ENCODE measurements around the gene SERPINB13.
"Not testable (repeated sequence)": the region's sequence is repeated elsewhere in the genome, so short reads cannot be mapped to it uniquely, and the experiment has no call there.

SERPINB13 gene

DNA sequence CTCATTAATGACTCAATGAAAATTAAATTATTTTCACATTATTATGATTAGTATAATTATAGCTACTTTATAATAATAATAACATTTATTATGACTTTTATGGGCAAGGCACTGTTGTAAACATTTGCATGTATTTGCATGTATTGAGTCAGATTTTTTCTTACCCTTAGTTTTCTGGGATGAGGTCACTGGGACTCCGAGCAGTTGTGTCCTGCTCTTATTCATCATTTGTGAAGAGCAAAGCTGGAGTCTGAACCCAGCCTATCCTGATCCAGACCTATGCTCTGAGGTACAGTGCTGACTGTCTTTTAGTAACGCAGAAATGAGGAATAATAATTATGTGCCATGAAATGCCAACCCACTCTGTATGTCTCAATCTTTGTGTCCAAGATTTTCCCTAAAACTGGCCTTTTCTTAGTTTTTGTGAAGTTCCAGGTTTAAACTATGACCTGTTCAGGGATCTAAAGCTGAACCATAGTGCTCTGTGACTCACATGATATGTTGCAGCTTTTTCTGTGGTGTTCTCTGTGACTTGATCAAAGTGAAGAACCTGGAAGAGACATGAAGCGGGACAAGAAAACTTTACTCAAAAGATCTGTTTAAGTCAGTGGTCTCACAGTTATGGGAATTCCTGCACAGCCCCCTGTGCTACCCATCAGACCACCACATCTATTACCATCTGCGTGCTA, 55.7 kb downstream of the SERPINB13 start:
- H3K27me3 ChIP-seq (ENCODE audit: insufficient read depth, low read length, poor library complexity); H3K4me2 ChIP-seq (ENCODE audit: insufficient read depth, low read length); H3K4me3 ChIP-seq (ENCODE audit: low read depth in 1 of 2, low read length in 2 of 2); H3K36me3 ChIP-seq (ENCODE audit: insufficient read depth, low read length); H3K9me3 ChIP-seq (ENCODE audit: insufficient read depth, low read length, severe bottlenecking); H3K9ac ChIP-seq (ENCODE audit: low read depth, low read length); H3K27ac ChIP-seq (ENCODE audit: low read length); H2AFZ ChIP-seq (ENCODE audit: low read depth, low read length); H3K79me2 ChIP-seq (ENCODE audit: insufficient read depth, low read length); H3K4me1 ChIP-seq (ENCODE audit: insufficient read depth, low read length); H4K20me1 ChIP-seq (ENCODE audit: insufficient read depth, low read length); DNase-seq; ATAC-seq (ENCODE audit: insufficient read depth, low read depth): not testable (repeated sequence)

DNA sequence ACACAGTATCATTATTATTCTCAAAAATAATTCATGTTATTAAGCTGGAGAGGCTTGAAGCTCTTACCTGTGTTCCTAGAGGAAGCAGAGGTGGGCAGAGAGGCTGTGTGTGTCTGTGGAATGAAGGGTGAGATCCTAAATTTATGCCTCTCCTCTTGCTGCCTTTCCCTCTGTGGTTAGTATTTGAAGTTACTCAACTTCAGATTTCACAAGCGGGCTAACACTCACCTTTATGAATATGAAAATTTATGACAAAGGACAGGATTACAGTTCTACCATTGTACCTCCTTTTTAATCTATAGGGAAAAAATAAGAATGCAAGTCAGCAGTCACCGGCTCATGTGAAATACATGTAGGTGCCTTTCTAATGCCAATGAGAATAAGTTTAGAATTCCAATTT, 57.0 kb downstream of the SERPINB13 start, which contains the start of gene SERPINB4:
Gene SERPINB4 (minus strand): TSS at position 115 of the 400 bp plus-strand sequence. CDS start 679 bp downstream, outside the sequence.
- H3K4me3 ChIP-seq (ENCODE audit: low read depth in 1 of 2, low read length in 2 of 2); H3K27ac ChIP-seq (ENCODE audit: low read length); H3K36me3 ChIP-seq (ENCODE audit: insufficient read depth, low read length); DNase-seq; H2AFZ ChIP-seq (ENCODE audit: low read depth, low read length); H3K27me3 ChIP-seq (ENCODE audit: insufficient read depth, low read length, poor library complexity); H3K4me1 ChIP-seq (ENCODE audit: insufficient read depth, low read length); H3K9me3 ChIP-seq (ENCODE audit: insufficient read depth, low read length, severe bottlenecking); H3K79me2 ChIP-seq (ENCODE audit: insufficient read depth, low read length); H4K20me1 ChIP-seq (ENCODE audit: insufficient read depth, low read length); H3K9ac ChIP-seq (ENCODE audit: low read depth, low read length); H3K4me2 ChIP-seq (ENCODE audit: insufficient read depth, low read length); ATAC-seq (ENCODE audit: insufficient read depth, low read depth): not testable (repeated sequence)

DNA sequence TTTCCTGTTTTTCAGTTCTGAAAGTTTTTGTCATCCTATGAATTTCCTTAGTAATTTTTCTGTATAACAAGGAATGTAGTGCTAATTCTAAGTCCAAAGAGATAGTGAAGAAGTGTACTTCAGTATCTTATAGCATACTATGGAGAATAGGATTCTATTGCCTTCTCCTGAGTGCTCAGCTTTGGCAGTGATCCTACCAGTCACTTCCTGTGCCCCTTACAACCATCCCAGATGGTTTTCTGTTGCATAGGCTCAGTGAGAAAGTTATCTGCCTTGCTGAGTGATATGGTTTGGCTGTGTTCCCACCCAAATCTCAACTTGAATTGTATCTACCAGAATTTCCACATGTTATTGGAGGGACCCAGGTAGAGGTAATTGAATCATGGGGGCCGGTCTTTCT, 57.6 kb downstream of the SERPINB13 start:
- not testable (repeated sequence) for ATAC-seq (ENCODE audit: insufficient read depth, low read depth); H3K36me3 ChIP-seq (ENCODE audit: insufficient read depth, low read length); DNase-seq; H3K9me3 ChIP-seq (ENCODE audit: insufficient read depth, low read length, severe bottlenecking); H3K27me3 ChIP-seq (ENCODE audit: insufficient read depth, low read length, poor library complexity); H4K20me1 ChIP-seq (ENCODE audit: insufficient read depth, low read length); H3K79me2 ChIP-seq (ENCODE audit: insufficient read depth, low read length); H2AFZ ChIP-seq (ENCODE audit: low read depth, low read length); H3K4me1 ChIP-seq (ENCODE audit: insufficient read depth, low read length); H3K27ac ChIP-seq (ENCODE audit: low read length); H3K4me2 ChIP-seq (ENCODE audit: insufficient read depth, low read length); H3K9ac ChIP-seq (ENCODE audit: low read depth, low read length); H3K4me3 ChIP-seq (ENCODE audit: low read depth in 1 of 2, low read length in 2 of 2)

DNA sequence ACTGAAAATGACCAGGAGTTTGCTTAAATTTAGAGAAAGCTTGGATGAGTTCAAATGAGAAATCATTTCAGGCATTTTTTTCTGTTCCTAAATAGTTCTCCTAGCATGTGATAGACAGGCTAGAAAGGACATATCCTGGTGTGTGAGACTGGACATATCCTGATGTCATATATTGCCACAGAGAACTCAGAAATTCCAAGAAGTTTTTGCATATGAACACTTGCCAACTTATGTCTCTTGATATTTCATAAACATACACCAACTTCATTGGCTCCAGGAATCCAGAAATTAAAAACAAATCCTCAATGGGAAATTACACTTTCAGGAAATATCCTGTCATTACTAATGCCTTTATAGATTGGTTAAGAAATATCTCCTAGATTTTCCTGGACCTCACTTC, 59.8 kb downstream of the SERPINB13 start:
- Histone ChIP-seq H2AFZ (ENCODE audit: low read depth, low read length) (no peak overlapping the region), H3K27me3 (ENCODE audit: insufficient read depth, low read length, poor library complexity) (peaks cover 5% of the 10 kb centered on the region), H3K4me2 (ENCODE audit: insufficient read depth, low read length) (no peak overlapping the region), H3K4me3 (ENCODE audit: low read depth in 1 of 2, low read length in 2 of 2) (no peak overlapping the region), H3K9ac (ENCODE audit: low read depth, low read length) (no peak overlapping the region), H3K79me2 (ENCODE audit: insufficient read depth, low read length) (no peaks in the 10 kb centered on the region), H3K9me3 (ENCODE audit: insufficient read depth, low read length, severe bottlenecking) (no peaks in the 10 kb centered on the region), H3K36me3 (ENCODE audit: insufficient read depth, low read length) (no peaks in the 10 kb centered on the region), H3K27ac (ENCODE audit: low read length) (no peak overlapping the region), H3K4me1 (ENCODE audit: insufficient read depth, low read length) (no peaks in the 10 kb centered on the region), H4K20me1 (ENCODE audit: insufficient read depth, low read length) (no peaks in the 10 kb centered on the region)
- ATAC-seq (ENCODE audit: insufficient read depth, low read depth): no peak
- DNase-seq: no peak
- no peak for TF ChIP-seq EZH2 (IDR thresholded peaks at IDR 0.05; ENCODE audit: borderline replicate concordance, low read depth, low read length, severe bottlenecking)
- TF ChIP-seq CTCF (IDR thresholded peaks at IDR 0.05; ENCODE audit: borderline replicate concordance, extremely low read depth, low read length, poor library complexity, severe bottlenecking): no peak

- DNase-seq: no peak
These were observed 61.1 kb downstream of the SERPINB13 start for GRCh38 chr18:63648241-63648640.

More at GRCh38 chr18:63648241-63648640, 61.1 kb downstream of the SERPINB13 start:
- Histone ChIP-seq H3K4me2 (ENCODE audit: insufficient read depth, low read length) (no peak overlapping the region), H4K20me1 (ENCODE audit: insufficient read depth, low read length) (no peaks in the 10 kb centered on the region), H3K36me3 (ENCODE audit: insufficient read depth, low read length) (no peaks in the 10 kb centered on the region), H2AFZ (ENCODE audit: low read depth, low read length) (no peak overlapping the region), H3K4me1 (ENCODE audit: insufficient read depth, low read length) (no peaks in the 10 kb centered on the region), H3K27me3 (ENCODE audit: insufficient read depth, low read length, poor library complexity) (peaks cover 5% of the 10 kb centered on the region), H3K9me3 (ENCODE audit: insufficient read depth, low read length, severe bottlenecking) (no peaks in the 10 kb centered on the region), H3K9ac (ENCODE audit: low read depth, low read length) (no peak overlapping the region), H3K79me2 (ENCODE audit: insufficient read depth, low read length) (no peaks in the 10 kb centered on the region), H3K27ac (ENCODE audit: low read length) (no peak overlapping the region), H3K4me3 (ENCODE audit: low read depth in 1 of 2, low read length in 2 of 2) (no peak overlapping the region)
- TF ChIP-seq CTCF (IDR thresholded peaks at IDR 0.05; ENCODE audit: borderline replicate concordance, extremely low read depth, low read length, poor library complexity, severe bottlenecking): no peak
- no peak for TF ChIP-seq EZH2 (IDR thresholded peaks at IDR 0.05; ENCODE audit: borderline replicate concordance, low read depth, low read length, severe bottlenecking)
- no peak for ATAC-seq (ENCODE audit: insufficient read depth, low read depth)

All from DND-41 (cell line).